ENCODE measurements around the gene FOXP2.

GRCh38 chr7:114415064-114415989 lies 712 bp downstream of the FOXP2 start:
- TF ChIP-seq CTCF (conservative IDR thresholded peaks at IDR 0.05; ENCODE audit: low read depth, low read length), result no peak
- no peak for TF ChIP-seq EZH2 (IDR thresholded peaks at IDR 0.05; ENCODE audit: low read length, unreplicated experiment)
- no peak for TF ChIP-seq EZH2phosphoT487 (IDR thresholded peaks at IDR 0.05; ENCODE audit: borderline replicate concordance, low read length)
